T47D (cell line): Measurements from ENCODE around the gene ZNF618.

Experiments
- DNase-seq, 2 experiments: peaks; one replicate each; pipeline versions ENCODE4 v3.0.0 to v3.0.0-alpha.2; 2011 to 2012; ENCODE audit warnings: low read depth in 1 of 2, low spot score in 1 of 2
- JUND ChIP-seq: IDR thresholded peaks from 2 replicates; pipeline ENCODE4 v1.6.1; 2012; ENCODE audit warnings: low read depth
- in situ Hi-C: cut with HindIII; loops from 2 replicates; pipeline ENCODE4 v1.10.0; 2016; ENCODE audit warnings: low sequenced_read_pairs, low pct_unique_long_range_greater_than_20kb

Gene ZNF618

DNA sequence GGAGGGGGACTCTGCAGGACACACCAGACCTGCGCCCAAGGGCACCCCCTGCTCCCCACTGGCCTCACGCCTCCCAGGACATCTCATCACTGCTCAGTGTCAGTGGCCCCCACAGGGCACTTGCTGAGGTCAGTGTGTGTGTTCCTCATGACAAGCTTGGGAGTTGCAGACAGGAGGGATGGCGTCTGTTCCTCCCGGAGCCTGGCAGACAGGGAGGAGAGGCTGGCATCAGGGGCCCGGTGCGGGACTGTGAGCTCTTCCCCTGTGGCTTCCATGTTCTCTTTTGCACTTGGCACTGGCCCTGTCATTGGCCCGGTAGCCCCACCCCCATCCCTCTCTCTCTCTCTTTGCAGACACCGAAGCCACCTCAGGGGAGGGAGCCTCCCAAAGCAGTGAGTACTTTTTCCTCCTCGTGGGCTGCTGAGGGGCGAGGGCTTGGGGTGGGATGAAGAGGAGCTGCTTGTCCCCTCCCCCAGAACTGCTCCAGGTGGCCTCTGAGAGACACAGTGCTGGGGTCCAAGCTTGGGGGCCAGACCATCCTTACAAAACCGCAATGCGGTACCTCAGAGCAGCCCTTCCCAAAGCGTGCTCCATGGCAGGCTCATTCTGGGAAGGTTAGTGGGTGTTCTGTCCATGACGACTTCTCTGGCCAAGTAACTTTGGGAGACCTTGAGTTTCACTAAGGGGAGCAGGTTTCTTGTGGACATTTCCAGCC, 126.3 kb downstream of the ZNF618 start:
- in situ Hi-C loops: no loop called here
- no peak for TF ChIP-seq JUND
- no peak for DNase-seq

DNA sequence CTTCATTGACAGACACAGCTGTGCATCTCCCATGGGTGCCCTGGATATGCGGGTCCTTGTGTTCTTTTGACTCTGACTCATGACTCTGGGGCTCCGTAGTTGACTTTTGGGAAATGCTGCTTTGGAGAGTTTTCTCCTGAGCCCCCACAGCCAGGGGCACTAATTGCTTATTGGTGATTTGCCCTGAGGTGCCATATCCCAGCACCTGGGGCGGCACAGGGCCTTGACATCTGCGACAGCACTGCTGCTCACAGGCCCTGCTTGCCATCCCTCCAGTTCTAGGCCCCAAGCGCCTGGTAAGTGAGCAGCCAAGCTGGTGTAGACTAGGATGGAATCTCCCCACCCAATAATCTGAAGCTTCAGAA, 126.9 kb downstream of the ZNF618 start:
- DNase-seq: no peak
- in situ Hi-C loops: no loop called here

DNA sequence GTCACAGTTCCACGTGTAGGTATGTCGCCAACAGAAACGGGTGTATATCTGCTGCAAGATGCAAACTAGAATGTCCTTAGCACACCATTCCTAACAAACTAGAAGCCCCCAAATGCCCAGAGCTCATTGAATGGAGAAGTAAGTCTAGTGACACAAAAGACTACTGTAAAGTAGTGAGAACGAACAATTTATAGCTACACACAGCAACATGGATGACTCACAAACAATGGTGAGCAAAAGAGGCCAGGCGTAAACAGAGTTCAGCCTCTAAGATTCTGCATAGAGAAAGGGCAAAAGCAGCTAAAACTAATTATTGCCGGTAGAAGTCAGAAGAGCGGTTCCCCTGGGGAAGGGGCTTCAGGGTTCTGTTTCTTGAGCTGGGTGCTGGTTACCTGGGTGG, 127.2 kb downstream of the ZNF618 start:
- in situ Hi-C loops: no loop called here
- DNase-seq: no peak
- TF ChIP-seq JUND: no peak

More for the DNA sequence above, 126.9 kb downstream of the ZNF618 start:
- TF ChIP-seq JUND: no peak

DNA sequence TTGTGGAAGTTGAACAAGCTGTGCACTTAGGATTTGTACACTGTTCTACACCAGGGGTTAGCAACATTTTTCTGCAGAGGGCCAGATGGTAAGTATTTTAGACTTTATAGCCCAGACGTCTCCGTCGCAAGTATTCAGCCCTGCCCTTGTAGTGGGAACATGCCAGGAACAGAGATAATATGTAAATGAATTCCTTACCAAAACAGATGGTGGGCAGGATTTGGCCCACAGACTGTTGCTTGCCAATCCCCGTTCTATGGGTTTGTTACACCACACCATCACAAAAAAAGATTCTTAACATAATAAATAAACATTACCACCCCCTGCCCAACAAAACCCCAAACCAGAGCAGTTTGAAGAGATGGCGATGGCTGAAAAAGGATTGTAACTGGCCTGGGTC, 127.6 kb downstream of the ZNF618 start:
- no peak for TF ChIP-seq JUND
- no peak for DNase-seq
- in situ Hi-C loops: no loop called here

DNA sequence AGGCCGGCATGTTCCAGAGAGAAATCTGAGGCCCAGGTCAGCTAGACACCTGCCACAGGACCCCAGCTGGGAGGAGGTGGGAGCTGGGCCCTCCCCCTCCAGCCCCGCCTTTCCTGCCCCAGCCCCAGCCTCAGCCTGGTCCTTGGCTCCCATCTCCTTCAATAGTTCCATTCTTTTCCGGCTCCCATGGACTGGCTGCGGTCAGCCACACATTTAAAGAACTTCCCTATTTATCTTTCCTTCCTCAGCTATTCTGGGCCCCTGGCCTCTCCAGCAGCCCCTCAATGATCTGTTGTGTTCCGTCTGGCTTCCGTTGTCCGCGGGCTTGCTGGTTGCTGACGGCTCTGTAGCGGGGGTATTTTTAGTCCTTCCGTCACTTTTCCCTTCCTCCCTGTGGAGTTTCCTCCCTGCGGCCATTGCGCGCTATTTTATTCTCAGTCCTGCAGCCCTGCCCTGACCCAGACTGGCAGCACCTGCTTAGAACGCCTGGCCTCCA, 128.2 kb downstream of the ZNF618 start:
- no peak for DNase-seq
- no peak for TF ChIP-seq JUND
- in situ Hi-C loops: no loop called here

DNA sequence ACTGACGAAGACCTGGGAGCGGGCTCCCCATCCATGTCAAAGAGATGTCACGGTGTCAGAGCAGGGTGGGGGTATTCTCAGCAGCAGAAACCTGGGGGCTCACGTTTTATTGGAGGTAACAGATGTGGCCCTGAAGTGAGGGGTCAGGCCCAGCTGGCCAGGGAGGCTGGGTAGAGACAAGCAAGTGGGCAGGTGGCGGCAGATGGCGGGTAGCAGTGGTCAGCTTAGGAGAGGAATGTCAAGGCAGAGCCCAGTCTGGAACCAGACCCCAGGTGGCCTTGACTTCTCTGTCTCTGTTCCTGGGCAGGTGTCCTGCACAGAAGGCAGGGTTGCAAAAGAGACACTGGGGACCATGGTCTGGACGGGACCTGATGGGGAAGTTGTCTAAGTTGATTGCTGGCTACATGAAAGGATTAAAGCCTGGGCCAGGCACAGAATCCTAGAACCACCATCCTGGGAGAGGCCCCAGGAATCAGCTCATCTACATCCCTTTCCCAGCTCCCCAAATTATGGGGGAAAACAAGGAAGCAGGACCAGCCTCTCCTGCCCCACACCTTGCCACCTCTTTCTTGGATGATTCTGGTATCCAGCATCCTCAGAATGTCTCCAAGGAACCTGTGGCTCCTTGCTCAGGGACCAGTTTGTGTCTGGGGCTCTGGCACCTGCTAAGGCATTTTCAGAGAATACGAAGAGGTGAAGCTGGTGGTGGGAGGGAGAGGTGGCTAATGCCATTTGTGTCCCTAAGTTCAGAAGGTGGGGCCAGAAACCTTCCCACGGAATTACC, 129.5 kb downstream of the ZNF618 start:
- no peak for TF ChIP-seq JUND
- in situ Hi-C loops: no loop called here
- DNase-seq: no peak

DNA sequence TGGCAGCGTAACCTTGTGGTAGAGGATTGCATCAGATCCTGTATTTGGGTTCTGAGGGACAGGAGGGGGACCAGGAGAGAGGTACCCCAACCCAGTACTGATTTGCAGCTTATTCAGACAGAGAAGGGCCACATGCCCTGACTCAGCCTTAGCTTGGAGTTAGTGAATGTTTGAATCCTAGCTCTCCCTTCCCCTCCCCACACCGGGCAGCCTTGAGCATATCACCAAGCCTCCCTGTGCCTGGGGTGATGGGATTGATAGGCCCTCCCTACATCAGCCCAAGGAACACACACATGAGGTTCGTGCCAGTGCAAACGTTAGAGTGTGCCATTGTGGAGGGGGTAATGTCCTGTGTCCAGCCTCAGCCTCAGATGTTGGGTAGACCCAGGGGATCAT, 130.0 kb downstream of the ZNF618 start:
- in situ Hi-C loops: no loop called here
- no peak for DNase-seq
- no peak for TF ChIP-seq JUND

DNA sequence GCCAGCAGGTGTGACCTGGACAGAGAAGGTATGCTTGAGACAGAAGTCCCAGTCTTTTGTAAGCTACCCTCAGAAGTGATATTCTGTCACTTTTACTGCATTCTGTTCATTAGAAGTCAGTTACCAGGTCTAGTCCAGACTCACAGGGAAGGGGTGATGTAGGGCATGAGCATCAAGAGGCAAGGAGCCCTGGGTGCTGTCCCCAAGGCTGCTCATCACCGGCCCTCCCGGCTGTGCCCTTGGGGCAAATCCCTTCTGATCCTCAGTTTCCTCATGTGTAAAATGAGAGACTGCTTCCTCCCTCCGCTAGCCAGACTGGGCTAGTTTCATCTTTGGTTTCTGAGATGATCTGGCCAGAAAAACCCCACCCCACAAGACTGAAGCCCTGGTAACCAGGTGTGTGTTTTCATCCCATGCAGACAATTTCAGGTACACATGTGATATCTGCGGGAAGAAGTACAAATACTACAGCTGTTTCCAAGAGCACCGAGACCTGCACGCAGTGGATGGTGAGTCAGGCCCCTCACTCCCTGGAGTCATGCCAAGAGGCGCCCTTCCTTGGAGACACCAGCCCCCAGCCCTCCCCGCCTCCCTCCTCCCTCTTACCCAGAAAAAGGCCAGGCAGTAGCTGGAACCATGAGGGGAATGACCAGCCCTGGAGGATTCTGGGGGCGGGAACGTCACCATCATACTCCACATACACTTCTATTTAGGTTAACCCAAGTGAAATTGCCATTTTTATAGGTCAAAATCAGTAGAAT, 131.0 kb downstream of the ZNF618 start:
- DNase-seq: no peak
- in situ Hi-C loops: no loop called here
- no peak for TF ChIP-seq JUND

DNA sequence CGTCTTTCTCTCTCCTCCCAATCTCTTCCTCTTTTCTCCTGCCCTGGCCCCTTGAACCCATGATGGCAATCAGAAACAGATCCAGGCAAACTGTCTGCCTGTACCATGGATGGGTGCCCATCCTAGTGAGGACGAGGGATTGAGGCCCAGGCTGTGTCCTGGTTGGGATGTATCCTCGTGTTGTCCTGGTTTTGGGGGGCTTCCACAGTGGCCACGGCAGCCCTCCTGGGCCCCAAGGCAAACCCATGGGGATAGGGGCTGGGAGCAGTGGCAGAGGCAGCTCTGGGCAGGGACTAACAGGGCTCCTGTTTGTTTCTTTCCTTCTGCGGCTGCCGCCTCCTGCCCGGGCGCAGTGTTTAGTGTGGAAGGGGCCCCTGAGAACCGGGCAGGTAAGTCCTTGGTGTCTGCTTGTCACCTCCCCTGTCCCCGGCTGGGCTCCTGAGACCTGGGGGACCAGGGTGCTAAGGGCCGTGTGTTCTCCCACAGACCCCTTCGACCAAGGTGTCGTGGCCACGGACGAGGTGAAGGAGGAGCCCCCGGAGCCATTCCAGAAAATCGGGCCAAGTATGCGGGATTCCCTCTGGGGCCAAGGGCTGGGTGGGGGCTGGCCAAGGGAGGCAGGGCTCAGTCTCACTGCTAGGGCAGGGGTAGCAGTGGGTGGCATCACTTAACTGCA, 132.0 kb downstream of the ZNF618 start:
- DNase-seq: no peak
- in situ Hi-C loops: no loop called here
- TF ChIP-seq JUND: no peak

DNA sequence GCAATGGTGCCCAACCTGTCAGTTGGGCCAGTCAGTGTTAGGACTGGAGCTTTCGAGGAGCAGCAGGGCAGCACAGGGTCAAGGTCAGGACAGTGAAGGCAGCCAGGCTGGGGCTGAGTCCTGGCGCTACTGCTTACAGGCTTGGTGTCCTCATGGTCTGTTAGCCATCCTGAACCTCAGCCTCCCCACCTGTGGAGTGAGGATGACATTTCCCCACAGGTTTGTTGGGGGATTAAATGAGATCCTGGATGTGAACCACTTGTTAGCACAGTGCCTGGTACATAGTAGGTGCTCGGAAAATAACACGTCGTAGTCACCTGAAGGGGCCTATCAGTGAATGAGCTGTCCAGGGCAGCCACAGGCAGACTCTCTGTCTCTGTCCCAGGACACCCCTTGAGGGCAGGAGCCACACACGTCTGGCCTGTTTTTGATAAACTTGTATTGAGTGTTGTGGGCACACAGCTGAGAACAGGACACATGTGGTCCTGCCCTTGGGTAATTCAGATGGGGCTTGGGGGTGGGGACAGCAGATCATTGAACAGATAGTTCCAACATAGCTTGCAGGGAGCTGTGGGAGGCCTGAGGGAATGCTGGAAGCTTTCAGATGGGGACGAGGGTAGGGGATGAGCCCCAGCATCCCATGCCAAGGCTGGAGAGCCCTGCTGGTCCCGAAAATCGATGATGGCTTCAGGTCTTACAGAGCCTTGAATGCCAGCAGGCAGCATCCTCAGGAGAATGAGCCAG, 132.7 kb downstream of the ZNF618 start:
- no peak for DNase-seq
- TF ChIP-seq JUND: no peak
- in situ Hi-C loops: no loop called here

DNA sequence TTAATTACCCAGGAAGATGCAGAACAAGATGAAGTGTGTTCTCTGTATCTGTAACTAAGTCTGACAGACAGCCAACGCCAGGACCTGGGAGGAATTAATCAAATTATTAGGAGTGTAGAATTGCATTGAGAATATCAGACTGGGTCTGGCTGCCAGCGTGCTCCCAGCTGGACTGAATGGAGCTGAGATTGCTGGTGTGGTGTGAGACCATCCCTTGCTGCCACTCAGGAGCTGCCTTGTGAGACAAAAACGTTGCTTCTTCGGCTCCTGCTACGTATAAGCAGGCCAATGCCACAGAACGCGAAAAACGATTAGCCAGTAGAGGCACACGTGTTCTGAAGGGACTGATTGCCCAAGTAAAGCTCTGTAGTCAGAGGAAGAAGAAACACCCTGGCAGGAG, 135.2 kb downstream of the ZNF618 start:
- TF ChIP-seq JUND: no peak
- no peak for DNase-seq
- in situ Hi-C loops: no loop called here

DNA sequence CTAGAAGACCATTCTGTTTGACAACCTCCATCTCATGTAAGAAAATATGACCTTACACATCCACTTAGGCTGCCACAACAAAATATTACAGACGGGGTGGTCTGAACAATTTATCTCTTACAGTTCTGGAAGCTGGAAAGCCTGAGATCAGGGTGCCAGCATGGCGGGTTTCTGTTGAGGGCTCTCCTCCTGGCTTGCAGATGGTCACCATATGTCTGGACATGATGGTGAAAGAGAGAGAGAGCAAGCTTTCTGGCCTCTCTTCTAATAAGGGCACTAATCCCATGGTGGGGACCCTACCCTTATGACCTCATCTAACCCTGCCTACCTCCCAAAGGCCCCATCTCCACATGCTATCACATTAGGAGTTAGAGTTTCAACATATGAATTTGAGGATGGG, 136.0 kb downstream of the ZNF618 start:
- no peak for TF ChIP-seq JUND
- in situ Hi-C loops: no loop called here
- DNase-seq: no peak
